Measurements from ENCODE around the gene F2R.

F2R gene

GRCh38 chr5:76782444-76782843 lies 66.5 kb downstream of the F2R start:
- Mint-ChIP-seq H3K4me1 (peaks cover 7% of the 10 kb centered on the region), H3K27me3 (peaks cover 9% of the 10 kb centered on the region), H3K4me3 (no peak overlapping the region), H3K36me3 (no peaks in the 10 kb centered on the region), H3K27ac (no peak overlapping the region), H3K9me3 (peaks cover 3% of the 10 kb centered on the region)
- no peak for ATAC-seq

Measured in stimulated activated memory B cell treated with anti-CD40 and anti-IgM and Interleukin-4, amounts not matched to agents 10 μg/mL and 1 μg/mL and 100 μg/mL, for 72 hours (primary cell).